SKM-1 (cell line): ENCODE measurements around the gene NRXN3.
"Not testable (repeated sequence)": the region's sequence is repeated elsewhere in the genome, so short reads cannot be mapped to it uniquely, and the experiment has no call there.

Source experiments
- DNase-seq: peaks from one replicate; lab custom pipeline; 2025; ENCODE audit not compliant: unreplicated experiment; lab: John Stamatoyannopoulos, UW

NRXN3 gene

GRCh38 chr14:78567343-78567742 lies 397.2 kb downstream of the NRXN3 start:
- no peak for DNase-seq

DNA sequence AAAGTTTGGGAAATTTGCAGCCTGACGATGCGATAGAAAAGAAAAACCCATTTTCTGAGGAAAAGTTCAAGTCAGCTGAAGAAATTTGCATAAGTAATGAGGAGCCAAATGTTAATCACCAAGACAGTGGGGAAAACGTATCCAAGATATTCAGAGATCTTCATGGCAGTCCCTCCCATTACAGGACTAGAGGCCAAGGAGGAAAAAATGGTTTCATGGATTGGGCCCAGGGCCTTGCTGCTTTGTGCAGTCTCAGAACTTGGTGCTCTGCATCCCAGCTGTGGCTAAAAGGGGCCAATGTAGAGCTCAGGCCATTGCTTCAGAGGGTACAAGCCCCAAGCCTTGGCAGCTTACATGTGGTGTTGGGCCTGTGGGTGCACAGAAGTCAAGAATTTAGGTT lies 403.6 kb downstream of the NRXN3 start:
- not testable (repeated sequence) for DNase-seq

- DNase-seq, result no peak
Observed at GRCh38 chr14:78576437-78577166, 406.4 kb downstream of the NRXN3 start.

DNA sequence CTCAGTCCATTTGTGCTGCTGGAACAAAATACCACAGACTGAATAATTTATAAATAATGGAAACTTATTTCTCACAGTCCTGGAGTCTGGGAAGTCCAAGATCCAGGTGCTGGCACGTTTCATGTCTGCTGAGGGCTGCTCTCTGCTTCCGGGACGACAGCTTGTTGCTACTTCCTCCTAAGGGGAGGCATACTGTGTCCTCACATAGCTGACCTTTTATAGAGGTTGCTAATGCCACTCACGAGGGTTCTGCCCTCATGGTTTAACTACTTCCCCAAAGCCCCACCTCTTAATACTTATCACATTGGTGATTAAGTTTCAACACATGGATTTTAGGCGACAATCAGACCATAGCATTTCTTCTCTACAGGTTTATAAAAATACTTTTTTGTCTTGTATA lies 411.1 kb downstream of the NRXN3 start:
- DNase-seq, result no peak

DNA sequence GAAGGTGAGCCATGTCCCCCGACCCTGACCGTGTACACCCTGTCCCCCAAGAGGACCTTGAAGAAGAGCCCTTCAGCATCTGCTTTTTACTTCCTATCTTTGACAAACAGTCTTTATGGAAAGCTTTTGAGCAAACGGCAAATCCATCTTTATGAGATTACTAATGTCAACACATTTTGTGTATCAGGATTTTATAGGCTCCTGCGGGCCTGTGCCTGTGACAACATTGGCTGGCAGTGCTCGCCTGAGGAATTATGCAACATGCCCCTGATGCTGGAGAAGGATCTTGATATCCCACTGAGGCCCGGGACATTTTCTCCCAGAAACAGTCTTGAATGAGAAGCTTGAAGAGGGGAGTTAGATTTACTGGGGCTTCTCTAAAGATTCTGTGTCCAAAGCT lies 416.5 kb downstream of the NRXN3 start:
- no peak for DNase-seq

DNA sequence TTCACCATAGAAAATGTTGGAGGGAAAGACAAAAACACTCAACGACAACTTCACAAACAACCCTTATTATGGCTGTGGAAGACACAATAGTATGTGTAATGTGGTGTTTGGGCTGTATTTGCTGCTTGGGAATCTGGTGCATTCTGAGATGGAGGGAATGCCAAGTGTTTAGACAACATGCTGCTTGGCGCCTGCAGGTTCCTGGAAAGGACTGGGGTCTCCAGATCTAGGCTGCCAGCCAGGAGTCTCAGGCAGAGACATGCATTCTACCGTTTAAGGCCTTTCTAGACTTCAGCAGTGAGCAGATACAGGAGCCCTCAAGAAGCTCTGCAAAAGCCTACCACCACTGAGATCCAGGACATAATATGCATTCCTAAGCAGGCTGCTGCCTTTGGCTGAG lies 418.7 kb downstream of the NRXN3 start:
- DNase-seq, result no peak

DNA sequence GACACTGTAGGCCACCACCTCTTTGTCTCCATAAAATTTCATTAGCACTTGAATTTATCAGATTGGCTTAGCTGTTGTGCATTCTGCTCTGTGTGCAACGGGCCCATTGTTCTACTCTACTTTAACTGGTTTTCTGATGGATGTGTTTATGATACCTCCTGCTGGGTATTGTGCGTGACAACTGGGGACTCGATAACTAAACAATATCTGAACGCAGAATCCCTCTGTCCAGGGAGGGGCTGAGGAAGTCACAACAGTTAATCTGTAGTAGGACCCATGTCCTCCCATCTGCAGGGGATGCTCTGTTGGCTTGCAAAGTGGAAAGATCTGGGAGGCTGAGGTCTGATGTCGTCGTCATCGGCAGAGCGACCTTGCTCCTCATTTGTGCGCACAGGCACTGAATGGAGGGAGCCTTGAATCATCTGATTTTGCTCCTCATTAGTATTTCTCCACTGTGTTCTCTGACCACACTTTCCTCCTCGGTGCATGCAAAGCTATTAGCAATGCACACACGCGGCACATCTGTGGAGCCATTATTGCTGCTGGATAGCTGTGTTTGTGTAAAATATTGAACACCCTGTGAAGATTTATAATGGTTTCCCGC lies 422.5 kb downstream of the NRXN3 start:
- no peak for DNase-seq

DNA sequence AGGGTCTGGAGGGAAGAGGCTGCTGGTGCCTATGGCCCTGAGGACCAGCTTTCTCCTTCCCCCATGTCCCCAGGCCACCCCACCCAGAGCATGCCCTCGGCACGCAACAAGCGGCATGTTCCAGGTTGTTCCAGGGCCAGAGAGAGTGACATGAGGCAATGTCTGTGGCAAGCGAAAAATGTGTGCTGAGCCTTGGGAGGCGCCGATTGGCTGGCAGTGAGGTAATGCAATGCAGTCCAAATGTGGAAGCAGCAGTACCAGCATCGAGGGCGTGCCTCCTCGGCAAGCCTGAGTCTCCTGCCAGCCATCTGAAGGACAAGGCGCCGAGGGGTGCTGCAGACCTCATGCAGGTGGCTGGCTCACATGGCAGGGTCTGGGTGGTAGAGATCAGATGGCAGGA lies 423.8 kb downstream of the NRXN3 start:
- DNase-seq, result no peak

- DNase-seq, result no peak
Observed at GRCh38 chr14:78595797-78596196, 425.6 kb downstream of the NRXN3 start.

- peak; percentile 0 for DNase-seq
Observed at GRCh38 chr14:78598046-78598920, 428.1 kb downstream of the NRXN3 start.

- no peak for DNase-seq
Observed at GRCh38 chr14:78605025-78605762, 435.0 kb downstream of the NRXN3 start.

- DNase-seq, result no peak
Observed at GRCh38 chr14:78605897-78606500, 435.8 kb downstream of the NRXN3 start.

- no peak for DNase-seq
Observed at GRCh38 chr14:78608998-78609787, 439.0 kb downstream of the NRXN3 start.

DNA sequence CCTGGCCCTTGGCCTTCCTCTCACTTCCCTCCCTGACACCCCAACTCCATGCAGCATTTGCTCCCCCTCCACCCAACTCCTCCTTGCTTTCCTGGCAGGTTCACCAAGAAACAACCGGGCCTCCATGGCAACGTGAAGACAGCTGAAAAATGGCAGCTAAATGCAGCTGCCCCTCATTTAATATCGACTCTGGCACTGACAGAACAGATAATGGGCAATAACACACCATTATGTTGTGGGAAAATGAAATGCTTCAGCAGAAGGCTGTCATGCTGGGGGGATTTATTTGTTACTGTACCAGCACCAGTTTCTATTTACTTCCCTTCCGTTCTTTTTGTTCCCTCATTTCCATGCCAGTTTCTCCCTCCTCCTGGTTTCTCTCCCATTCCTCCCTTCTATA lies 440.8 kb downstream of the NRXN3 start:
- DNase-seq, result no peak

GRCh38 chr14:78611796-78612571 lies 441.8 kb downstream of the NRXN3 start:
- no peak for DNase-seq

- DNase-seq, result no peak
Observed at GRCh38 chr14:78612666-78613065, 442.5 kb downstream of the NRXN3 start.

- no peak for DNase-seq
Observed at GRCh38 chr14:78614593-78614992, 444.4 kb downstream of the NRXN3 start.

GRCh38 chr14:78617735-78618134 lies 447.6 kb downstream of the NRXN3 start:
- no peak for DNase-seq

GRCh38 chr14:78618368-78618767 lies 448.2 kb downstream of the NRXN3 start:
- no peak for DNase-seq
